ENCODE data around the gene ANAPC16.
A peak's percentile ranks its signal among the peaks of the same experiment; 100 is the strongest.
"Not testable (repeated sequence)": the region's sequence is repeated elsewhere in the genome, so short reads cannot be mapped to it uniquely, and the experiment has no call there.

Gene ANAPC16

DNA sequence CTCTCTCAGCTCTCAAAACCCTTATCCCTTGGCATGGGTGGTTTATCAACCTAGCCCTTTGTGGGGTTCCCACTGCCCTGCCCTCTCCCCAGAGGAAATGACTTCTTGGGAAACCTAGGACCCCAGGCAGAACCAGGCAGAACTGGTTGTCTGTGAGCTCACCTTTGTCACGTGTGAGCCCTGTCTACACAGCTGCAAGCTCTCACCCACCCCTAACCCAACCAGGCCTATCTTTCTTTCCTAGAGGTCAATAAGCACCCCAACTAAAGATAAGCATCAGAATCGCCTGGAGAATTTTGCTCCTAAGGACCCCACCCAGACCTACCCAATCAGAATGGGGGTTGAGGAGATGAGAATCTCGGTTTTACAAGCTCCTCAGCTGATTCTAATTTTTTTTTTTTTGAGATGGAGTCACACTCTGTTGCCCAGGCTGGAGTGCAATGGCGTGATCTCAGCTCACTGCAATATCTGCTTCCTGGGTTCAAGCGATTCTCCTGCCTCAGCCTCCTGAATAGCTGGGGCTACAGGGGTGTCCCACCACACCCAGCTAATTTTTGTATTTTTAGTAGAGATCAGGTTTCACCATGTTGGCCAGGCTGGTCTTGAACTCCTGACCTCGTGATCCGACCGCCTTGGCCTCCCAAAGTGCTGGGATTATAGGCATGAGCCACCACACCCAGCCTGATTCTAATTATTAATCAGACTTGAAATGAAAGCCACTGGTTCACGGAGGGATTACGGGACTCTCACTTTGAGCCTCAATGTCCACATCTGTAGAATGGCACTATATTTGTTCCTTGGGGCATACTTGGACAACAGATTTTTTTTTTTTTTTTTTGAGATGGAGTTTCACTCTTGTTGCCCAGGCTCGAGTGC is 50.4 kb downstream of the ANAPC16 start:
- DNase-seq, result no peak

- DNase-seq, result no peak
Observed at GRCh38 chr10:72267381-72267780, 51.6 kb downstream of the ANAPC16 start.

DNA sequence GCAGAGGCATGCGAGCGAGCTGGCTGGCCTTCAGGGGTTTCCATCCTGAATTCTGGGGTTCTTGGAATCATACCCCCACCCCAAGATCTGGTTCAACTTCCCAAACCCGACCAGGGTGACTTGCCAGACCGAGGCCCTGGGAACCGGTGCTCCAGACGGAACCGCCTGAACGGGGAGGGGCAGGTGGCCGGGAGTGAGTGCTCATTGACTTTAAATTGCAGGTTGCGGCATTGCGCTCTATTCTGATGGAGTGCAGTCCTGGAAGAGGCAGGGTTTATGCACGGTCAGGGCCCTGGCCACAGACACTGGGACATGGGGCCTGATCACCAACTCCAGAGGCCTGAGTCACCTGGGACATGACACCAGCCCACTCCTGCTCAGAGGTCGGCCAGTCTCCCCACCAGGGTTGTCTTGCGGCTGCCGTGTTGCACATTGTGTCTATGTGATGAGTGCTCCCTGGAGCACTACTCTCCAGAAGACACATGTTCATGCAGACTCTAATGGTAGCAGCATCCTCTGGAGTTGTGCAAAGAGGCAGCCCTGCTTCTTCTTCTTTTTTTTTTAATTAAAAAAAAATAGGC is 52.1 kb downstream of the ANAPC16 start:
- DNase-seq, result no peak

DNA sequence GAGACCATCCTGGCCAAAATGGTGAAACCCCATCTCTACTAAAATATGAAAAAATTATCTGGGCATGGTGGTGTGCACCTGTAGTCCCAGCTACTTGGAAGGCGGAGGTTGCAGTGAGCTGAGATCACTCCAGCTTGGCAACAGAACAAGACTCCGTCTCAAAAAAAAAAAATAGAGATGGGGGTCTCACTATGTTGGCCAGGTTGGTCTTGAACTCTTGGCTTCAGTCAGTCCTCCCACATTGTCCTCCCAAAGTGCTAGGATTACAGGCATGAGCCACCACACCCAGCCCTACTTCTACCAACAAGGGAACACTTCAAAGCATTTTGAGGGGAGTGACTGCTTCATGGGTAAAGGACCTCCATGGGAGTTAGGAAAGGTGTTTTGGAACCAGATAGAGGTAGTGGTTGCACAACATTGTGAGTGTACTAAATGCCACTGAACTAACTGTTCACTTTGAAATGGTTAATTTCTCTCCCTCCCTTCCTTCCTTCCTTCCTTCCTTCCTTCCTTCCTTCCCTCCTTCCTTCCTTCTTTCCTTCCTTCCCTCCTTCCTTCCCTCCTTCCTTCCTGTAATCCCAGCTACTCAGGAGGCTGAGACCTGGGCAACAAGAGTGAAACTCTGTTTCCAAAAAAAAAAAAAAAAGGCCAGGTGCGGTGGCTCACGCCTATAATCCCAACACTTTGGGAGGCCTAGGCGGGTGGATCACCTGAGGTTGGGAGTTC is 52.8 kb downstream of the ANAPC16 start:
- not testable (repeated sequence) for DNase-seq

DNA sequence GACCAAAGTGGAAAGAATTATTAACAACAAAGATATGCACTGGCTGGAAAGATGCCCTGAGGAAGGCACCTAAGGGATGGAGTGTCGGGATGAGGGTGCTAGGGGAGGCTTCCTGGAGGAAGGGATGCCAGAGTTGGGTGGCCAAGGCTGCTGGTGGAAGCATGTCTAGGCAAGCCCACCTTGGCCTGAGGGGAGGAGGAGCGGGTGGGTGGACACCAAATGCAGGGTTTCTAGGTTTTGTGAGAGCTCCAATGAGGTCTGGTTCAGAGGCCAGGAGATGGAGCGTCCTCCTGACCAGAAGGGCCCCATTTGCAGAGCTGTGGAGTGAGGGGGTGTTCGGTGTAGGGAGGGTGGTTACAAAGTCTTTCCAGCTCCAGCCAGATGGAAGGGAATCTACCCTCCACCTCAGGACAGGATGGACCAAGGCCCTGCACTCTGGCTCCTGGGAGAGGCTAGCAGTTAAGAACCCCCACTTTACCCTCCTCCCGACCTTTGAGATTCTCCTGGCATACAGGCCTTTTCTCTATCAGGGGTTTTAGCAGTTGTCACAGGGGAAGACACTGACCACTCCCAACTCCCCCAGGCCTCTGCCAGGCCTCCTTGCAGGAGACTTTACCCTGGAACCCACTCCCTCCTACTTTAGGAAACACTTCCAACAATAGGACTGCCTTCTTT is 54.9 kb downstream of the ANAPC16 start:
- DNase-seq, result no peak

- DNase-seq, result peak; percentile 50 to 95 (median 90)
Observed at GRCh38 chr10:72272689-72273409, 57.0 kb downstream of the ANAPC16 start.

DNA sequence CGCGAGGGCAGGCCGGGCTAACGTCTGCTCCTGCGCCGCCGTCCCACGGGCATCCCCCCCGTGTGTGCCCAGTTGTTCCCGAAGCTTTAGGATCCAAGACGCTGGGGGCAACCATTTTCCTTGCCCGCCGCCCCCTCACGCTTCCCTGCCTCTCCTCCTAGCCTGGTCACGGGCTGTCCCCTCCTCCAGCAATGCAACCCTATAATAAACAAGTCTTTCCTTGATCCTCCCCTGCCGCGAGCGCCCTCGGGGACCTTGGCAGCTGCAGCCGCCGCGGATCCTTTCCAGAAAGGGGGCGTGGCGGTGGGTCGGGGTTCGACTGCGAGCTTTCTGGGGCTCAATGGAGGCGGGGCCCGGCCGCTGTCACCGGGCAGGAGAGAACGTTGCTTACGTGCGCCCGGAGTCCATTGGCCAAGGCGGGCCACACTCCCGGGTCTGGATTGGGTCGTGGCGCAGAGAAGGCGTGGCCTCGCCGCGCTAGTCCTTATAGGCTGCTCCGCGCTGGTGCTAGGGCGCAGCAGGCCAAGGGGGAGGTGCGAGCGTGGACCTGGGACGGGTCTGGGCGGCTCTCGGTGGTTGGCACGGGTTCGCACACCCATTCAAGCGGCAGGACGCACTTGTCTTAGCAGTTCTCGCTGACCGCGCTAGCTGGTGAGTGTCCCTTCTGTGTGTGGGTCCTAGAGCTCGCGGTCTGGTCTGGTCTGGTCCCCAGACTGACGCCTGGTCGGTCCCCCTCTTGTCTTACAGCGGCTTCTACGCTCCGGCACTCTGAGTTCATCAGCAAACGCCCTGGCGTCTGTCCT is 57.8 kb downstream of the ANAPC16 start, which contains the start of gene DDIT4:
Gene DDIT4 (plus strand): TSS at position 515 of the 803 bp plus-strand sequence. CDS start 293 bp downstream, outside the sequence.
- DNase-seq, result peak; percentile 74 to 100 (median 98)

- peak in 5 of 14 donors; percentile 55 to 82 (median 77) for DNase-seq
Observed at GRCh38 chr10:72274213-72274729, 58.5 kb downstream of the ANAPC16 start.

GRCh38 chr10:72274730-72275350 is 59.0 kb downstream of the ANAPC16 start:
- peak in 12 of 14 donors; percentile 35 to 81 (median 70) for DNase-seq

GRCh38 chr10:72275351-72276012 is 59.7 kb downstream of the ANAPC16 start:
- peak in 4 of 14 donors; percentile 58 to 81 (median 72) for DNase-seq

DNA sequence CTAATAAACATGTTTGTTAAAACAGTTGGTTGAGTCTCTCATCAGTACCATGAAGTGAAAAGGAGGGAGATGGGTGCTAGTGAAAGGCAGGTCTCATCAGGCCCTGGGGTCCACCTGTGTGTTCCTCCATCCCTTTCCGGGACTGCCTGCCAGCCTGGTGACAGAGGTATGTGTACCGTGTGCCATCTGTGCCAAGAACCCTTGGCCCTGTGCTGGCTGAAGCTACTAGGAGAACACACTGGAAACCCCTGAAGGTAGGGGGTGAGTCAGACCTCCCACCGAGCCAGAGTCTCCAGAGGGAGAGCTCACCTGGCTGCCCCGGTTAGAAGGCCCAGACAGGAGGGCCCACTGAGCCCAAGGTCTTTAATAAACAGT is 60.2 kb downstream of the ANAPC16 start:
- DNase-seq, result peak in 4 of 14 donors; percentile 50 to 69 (median 58)

- DNase-seq, result peak in 3 of 14 donors; percentile 35 to 53 (median 39)
Observed at GRCh38 chr10:72276421-72277339, 60.9 kb downstream of the ANAPC16 start.

DNA sequence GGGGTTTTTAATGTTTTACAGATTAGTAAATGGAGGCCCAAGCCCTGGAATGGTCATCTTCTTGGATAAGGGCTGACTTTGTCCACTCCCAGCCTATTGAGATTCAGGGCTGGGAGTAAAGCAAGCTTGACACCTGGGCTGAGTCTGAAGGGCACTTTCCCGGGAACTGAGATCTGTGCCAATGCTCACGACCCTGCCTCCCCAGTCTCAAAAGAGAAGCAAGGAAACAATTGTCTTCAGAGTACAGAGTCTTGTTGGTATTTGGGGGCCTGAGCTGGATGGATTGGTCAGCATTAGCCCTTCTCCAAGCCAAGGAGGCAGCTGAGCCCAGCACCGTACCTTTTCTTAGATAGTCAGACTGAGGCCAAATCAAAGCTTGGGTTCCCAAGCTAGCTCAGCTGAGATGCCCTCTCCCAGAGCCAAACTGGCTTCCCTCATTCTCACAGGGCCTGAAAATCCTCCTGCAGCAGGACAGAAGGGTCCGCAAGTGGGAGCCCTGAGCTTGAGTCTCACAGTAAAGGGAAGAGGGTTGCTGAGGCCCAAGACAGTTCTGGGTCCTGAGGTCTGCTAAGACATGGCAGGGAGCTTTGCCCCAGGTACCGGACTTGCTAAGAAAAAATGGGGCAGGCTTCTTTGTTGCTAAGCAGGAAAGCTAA is 61.7 kb downstream of the ANAPC16 start:
- no peak for DNase-seq

- DNase-seq, result no peak
Observed at GRCh38 chr10:72277996-72278667, 62.3 kb downstream of the ANAPC16 start.

DNA sequence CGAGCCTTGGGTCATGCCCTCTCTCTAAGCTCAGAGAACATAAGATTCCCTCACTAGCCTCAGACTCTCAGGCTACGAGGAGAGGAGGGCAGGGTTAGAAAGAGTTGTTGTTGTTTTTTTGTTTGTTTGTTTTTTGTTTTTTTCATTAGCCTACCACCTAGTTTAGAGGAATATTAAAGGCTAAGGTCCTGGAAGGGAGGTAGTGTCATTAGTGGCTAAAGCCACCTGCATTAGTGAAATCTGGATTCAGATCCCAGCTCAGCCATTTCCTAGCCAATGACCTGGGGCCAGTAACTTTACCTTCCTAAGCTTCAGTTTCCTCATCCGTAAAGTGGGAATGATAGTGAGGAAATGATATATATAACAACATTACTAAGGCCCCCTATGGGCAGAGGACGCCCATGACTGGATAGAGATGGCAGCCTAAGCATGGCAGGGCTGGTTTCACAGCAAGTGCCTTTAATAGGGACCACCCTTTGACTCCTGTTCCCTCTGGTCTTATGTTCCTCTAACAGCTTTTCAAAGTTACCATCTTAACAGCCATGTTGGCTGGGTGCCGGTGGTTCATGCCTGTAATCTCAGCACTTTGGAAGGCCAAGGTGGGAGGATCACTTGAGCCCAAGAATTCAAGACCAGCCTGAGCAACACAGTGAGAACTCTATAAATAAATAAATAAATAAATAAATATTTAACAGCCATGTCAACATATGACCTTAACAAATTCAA is 63.0 kb downstream of the ANAPC16 start:
- DNase-seq, result no peak

DNA sequence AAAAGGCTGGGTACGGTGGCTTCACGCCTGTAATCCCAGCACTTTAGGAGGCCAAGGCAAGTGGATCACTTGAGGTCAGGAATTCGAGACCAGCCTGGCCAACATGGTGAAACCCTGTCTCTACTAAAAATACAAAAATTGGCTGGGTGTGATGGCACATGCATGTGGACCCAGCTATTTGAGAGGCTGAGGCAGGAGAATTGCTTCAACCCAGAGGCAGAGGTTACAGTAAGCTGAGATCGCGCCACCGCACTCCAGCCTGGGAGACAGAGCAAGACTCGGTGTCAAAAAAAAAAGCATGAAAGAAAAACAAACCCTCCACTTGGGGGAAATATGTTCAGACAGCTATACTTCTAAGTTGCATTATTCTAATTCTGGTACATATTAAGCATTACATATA is 63.8 kb downstream of the ANAPC16 start:
- DNase-seq, result not testable (repeated sequence)

GRCh38 chr10:72283131-72283530 is 67.3 kb downstream of the ANAPC16 start:
- DNase-seq, result no peak

Measured in C1 segment of cervical spinal cord (tissue), 14 donors.